PC-3 (cell line): ENCODE data around the gene FANCE. TPM values are rescaled to one million over a fixed set of nuclear protein-coding genes. Genes with fewer than 3 reads are reported as not detected.

ENCODE experiments used
- ATAC-seq: fragments of 200-7000 bp; cut with Tn5 transposase; 2 replicates; pipeline ENCODE4 v1.9.1; 2020; ENCODE audit warnings: mild to moderate bottlenecking, moderate library complexity
- BruUV-seq: library from RNA; stranded (reverse); fragments of 400-500 nt; replicated peaks from 2 replicates; lab custom pipeline; 2021; lab: Mats Ljungman, UMichigan
- CTCF ChIA-PET: fragments of 300-600 bp; sonication (Branson Sonifier 250); formaldehyde crosslinking; loops from one replicate; lab custom pipeline; 2022; ENCODE audit warnings: antibody characterized with exemption; lab: Charles Lee
- POLR2A ChIA-PET: fragments of 300-600 bp; sonication (Branson Sonifier 250); formaldehyde crosslinking; loops from one replicate; lab custom pipeline; 2022; ENCODE audit warnings: antibody characterized with exemption; ENCODE audit not compliant: unreplicated experiment; lab: Charles Lee
- DNase-seq: peaks from one replicate; pipeline ENCODE4 v3.0.0-alpha.2; 2015
- H2AFZ ChIP-seq: fragments of 300-600 bp; sonication (generic); 2 replicates; pipeline ENCODE4 v1.6.0; 2016; ENCODE audit warnings: antibody characterized with exemption, low read length
- H3F3A ChIP-seq: fragments of 300-600 bp; sonication (generic); one replicate; pipeline ENCODE4 v1.6.0; 2017; ENCODE audit warnings: antibody characterized with exemption, low read length, control low read depth, mild to moderate bottlenecking; ENCODE audit not compliant: unreplicated experiment
- H3K27ac ChIP-seq: fragments of 300-600 bp; sonication (generic); 2 replicates; pipeline ENCODE4 v1.5.1; 2016; ENCODE audit warnings: mild to moderate bottlenecking, low read length
- H3K27me3 ChIP-seq: fragments of 300-600 bp; sonication (generic); 2 replicates; pipeline ENCODE4 v1.6.1; 2016; ENCODE audit warnings: low read length, mixed read lengths
- H3K36me3 ChIP-seq: fragments of 300-600 bp; sonication (generic); 2 replicates; pipeline ENCODE4 v1.6.1; 2016; ENCODE audit warnings: low read depth, mixed run types, low read length, mixed read lengths
- H3K4me1 ChIP-seq: fragments of 300-600 bp; sonication (generic); 2 replicates; pipeline ENCODE4 v1.5.1; 2016; ENCODE audit warnings: low read length; ENCODE audit not compliant: insufficient read depth
- H3K4me2 ChIP-seq: fragments of 300-600 bp; sonication (generic); 2 replicates; pipeline ENCODE4 v1.6.0; 2016; ENCODE audit warnings: low read length
- H3K4me3 ChIP-seq: fragments of 300-600 bp; sonication (generic); 2 replicates; pipeline ENCODE4 v1.5.1; 2016; ENCODE audit warnings: mild to moderate bottlenecking, low read length, mixed read lengths
- H3K79me2 ChIP-seq: fragments of 300-600 bp; sonication (generic); 2 replicates; pipeline ENCODE4 v1.6.1; 2017; ENCODE audit warnings: low read length, mixed read lengths
- H3K9ac ChIP-seq: fragments of 300-600 bp; sonication (generic); 2 replicates; pipeline ENCODE4 v1.6.0; 2016; ENCODE audit warnings: mild to moderate bottlenecking, low read length
- H3K9me2 ChIP-seq: fragments of 300-600 bp; sonication (generic); replicated peaks from 2 replicates; pipeline ENCODE4 v1.6.1; 2016; ENCODE audit warnings: mixed run types, low read length, mixed read lengths
- H3K9me3 ChIP-seq: fragments of 300-600 bp; sonication (generic); 2 replicates; pipeline ENCODE4 v1.6.1; 2016; ENCODE audit warnings: low read length, mixed read lengths
- H4K20me1 ChIP-seq: fragments of 300-600 bp; sonication (generic); 2 replicates; pipeline ENCODE4 v1.6.1; 2016; ENCODE audit warnings: low read length, mixed read lengths
- CTCF ChIP-seq: fragments of 300-600 bp; sonication (generic); conservative IDR thresholded peaks from 2 replicates; pipeline ENCODE4 v1.5.1; 2017; ENCODE audit warnings: antibody characterized with exemption, low read depth, mild to moderate bottlenecking, low read length
- EZH2 ChIP-seq: fragments of 300-600 bp; sonication (generic); IDR thresholded peaks from one replicate; pipeline ENCODE4 v1.6.1; 2017; ENCODE audit warnings: antibody characterized with exemption, mild to moderate bottlenecking, low read length; ENCODE audit not compliant: unreplicated experiment
- EZH2phosphoT487 ChIP-seq: fragments of 300-600 bp; sonication (generic); IDR thresholded peaks from 2 replicates; pipeline ENCODE4 v1.6.1; 2018; ENCODE audit warnings: mild to moderate bottlenecking, antibody characterized with exemption, low read length, borderline replicate concordance
- intact Hi-C: fragments of 100-400 bp; cut with micrococcal nuclease; formaldehyde crosslinking; loops from 2 replicates; pipeline ENCODE4 v1.9.0; 2023
- total RNA-seq: library from RNA; depleted of rRNA; stranded (reverse); fragments of >200 nt; gene quantifications from 2 replicates; pipeline ENCODE4 v1.2.3, GENCODE V29; 2014

The FANCE gene
- total RNA-seq, 1 experiment from 2014 or later, result 13.8 TPM

- no peak overlapping the region for H3K4me3 ChIP-seq
- no peaks in the 10 kb centered on the region for H3F3A ChIP-seq
- CTCF ChIA-PET, result interaction anchor here (0.6 kb wide), 1 partner anchor 78 kb away, joined by 5 read pairs; no protein-coding TSS in a partner anchor
- TF ChIP-seq EZH2 (no peak), CTCF (no peak; the same call in 1 of the 2 replicates), EZH2phosphoT487 (no peak)
- no peak overlapping the region for H2AFZ ChIP-seq
- H3K27ac ChIP-seq, result no peak overlapping the region
- H3K79me2 ChIP-seq, result peaks cover 6% of the 10 kb centered on the region
- POLR2A ChIA-PET, result no interaction called here
- H3K4me1 ChIP-seq, result peaks cover 19% of the 10 kb centered on the region
- ATAC-seq (no peak), DNase-seq (peak; percentile 31)
- intact Hi-C loops, result no loop called here
- no peak overlapping the region for H3K9ac ChIP-seq
- H3K4me2 ChIP-seq, result no peak overlapping the region
- H3K36me3 ChIP-seq, result peaks cover 24% of the 10 kb centered on the region
- no TSS peak for BruUV-seq
- H3K9me2 ChIP-seq, result no peaks in the 10 kb centered on the region
- H4K20me1 ChIP-seq, result no peaks in the 10 kb centered on the region
- no peaks in the 10 kb centered on the region for H3K27me3 ChIP-seq
- no peaks in the 10 kb centered on the region for H3K9me3 ChIP-seq
Measured at GRCh38 chr6:35419417-35419816, 32.7 kb upstream of the FANCE start.

- Histone ChIP-seq H3K36me3 (peaks cover 28% of the 10 kb centered on the region), H3K4me1 (peaks cover 19% of the 10 kb centered on the region), H3K27ac (no peak overlapping the region), H3K4me2 (no peak overlapping the region), H3K9me3 (no peaks in the 10 kb centered on the region), H3K79me2 (peaks cover 6% of the 10 kb centered on the region), H3K4me3 (no peak overlapping the region), H2AFZ (no peak overlapping the region), H3F3A (no peaks in the 10 kb centered on the region), H3K9ac (no peak overlapping the region), H4K20me1 (no peaks in the 10 kb centered on the region), H3K27me3 (no peaks in the 10 kb centered on the region), H3K9me2 (no peaks in the 10 kb centered on the region)
- BruUV-seq, result no TSS peak
- TF ChIP-seq EZH2phosphoT487 (no peak), EZH2 (no peak), CTCF (no peak)
- intact Hi-C loops, result no loop called here
- no peak for DNase-seq
- ChIA-PET CTCF (no interaction called here), POLR2A (no interaction called here)
- ATAC-seq, result no peak
Measured at GRCh38 chr6:35419961-35420360, 32.2 kb upstream of the FANCE start.

- peak; percentile 74 for DNase-seq
Measured at GRCh38 chr6:35425284-35425683, 26.9 kb upstream of the FANCE start.

More at GRCh38 chr6:35425284-35425683, 26.9 kb upstream of the FANCE start:
- TF ChIP-seq EZH2phosphoT487, result no peak
- no peak for TF ChIP-seq CTCF
- TF ChIP-seq EZH2, result no peak
- Histone ChIP-seq H2AFZ (no peak overlapping the region), H3K9me2 (no peaks in the 10 kb centered on the region), H3K4me3 (no peak overlapping the region), H3K79me2 (0 out of 2 replicates have a peak, but pooled peaks cover 8% of the 10 kb centered on the region), H3K9ac (peak overlapping the region; percentile 27; the same call in 1 of the 2 replicates), H3K9me3 (peaks cover 10% of the 10 kb centered on the region), H3K4me1 (peaks cover 48% of the 10 kb centered on the region), H3K36me3 (peaks cover 41% of the 10 kb centered on the region), H3K27me3 (no peaks in the 10 kb centered on the region), H3K4me2 (peak overlapping the region; percentile 44), H3K27ac (peak overlapping the region; percentile 98), H4K20me1 (no peaks in the 10 kb centered on the region), H3F3A (peaks cover 11% of the 10 kb centered on the region)
- intact Hi-C loops, result no loop called here
- ATAC-seq, result peak; percentile 37
- ChIA-PET CTCF (no interaction called here), POLR2A (no interaction called here)
- no TSS peak for BruUV-seq
